Activated T-cell treated with anti-CD3 and anti-CD28 coated beads for 1 hour (primary cell): ENCODE measurements around the gene EMP2.
"Not testable (repeated sequence)": the region's sequence is repeated elsewhere in the genome, so short reads cannot be mapped to it uniquely, and the experiment has no call there.

Source experiments
- DNase-seq: peaks from one replicate; pipeline ENCODE4 v3.0.0-alpha.2; 2020; ENCODE audit warnings: low read depth

EMP2 gene

DNA sequence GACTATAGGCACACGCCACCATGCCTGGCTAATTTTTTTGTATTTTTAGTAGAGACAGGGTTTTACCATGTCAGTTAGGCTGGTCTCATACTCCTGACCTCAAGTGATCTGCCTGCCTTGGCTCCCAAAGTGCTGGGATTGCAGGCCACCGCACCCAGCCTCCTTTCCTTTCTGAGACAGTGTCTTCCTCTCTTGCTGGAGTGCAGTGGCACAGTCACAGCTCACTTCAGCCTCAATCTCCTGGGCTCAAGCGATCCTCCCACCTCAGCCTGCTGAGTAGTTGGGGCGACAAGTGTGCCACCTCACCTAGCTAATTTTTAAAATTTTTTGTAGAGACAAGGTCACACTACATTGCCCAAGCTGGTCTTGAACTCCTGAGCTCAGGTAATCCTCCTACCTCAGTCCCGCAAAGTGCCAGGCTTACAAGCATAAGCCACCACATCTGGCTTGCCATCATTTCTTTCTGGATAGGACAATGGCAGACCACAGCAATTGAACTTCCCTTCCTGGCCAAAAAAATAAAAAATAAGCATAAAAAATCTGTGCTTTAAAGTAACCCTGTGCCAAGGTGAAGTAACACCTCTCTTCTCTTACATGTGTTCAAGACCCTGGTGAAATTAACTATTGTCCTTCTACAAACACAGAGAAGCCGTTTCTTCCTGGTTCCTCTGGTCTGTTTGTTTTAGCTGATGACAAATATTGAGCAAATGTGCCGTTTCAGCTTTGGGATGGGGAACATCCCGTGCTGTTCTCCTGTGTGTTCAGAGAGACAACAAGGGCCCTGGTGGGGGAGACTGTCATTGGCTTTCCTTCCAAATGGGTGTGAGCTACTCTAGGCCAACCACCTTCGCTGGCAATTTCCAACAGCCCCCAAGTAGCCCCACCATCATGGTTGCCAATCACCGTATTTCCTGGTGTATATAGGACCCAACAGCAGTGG is 60.2 kb downstream of the EMP2 start:
- no peak for DNase-seq

DNA sequence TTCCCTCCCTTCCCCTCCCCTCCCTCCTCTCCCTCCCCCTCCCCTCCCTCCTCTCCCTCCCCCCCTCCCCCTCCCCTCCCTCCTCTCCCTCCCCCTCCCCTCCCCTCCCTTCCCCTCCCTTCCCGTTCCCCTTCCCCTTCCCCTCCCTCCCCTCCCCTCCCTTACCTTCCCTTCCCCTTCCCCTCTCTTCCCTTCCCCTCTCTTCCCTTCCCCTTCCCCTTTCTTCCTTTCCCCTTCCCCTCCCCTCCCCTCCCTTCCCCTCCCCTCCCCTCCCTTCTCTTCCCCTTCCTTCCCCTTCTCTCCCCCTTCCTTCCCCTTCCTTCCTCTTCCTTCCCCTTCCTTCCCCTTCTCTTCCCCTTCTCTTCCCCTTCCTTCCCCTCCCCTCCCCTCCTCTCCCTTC is 61.1 kb downstream of the EMP2 start:
- no peak for DNase-seq

DNA sequence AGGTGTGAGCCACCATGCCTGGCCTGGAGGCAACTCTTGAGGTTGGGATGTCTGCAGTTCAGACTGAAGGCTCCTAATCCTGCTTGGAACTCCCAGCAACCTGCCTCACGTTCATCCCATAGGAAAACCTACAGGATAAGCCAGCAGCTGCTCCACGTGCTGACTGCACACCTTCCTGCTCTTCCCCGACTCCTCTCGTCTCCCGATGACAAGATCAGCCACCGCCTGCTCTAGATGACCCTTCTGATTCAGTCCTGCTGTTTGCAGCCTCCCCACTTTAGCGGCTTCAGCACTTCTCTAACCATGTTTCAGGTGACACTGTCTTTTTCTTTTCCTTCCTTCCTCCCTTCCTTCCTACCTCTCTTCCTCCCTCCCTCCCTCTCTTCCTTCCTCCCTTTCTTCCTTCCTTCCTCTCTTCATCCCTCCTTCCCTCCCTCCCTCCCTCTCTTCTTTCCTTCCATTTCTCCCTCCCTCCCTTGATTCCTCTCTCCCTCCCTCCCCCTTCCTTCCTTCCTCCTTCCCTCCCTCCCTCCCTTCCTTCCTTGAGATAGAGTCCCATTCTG is 61.8 kb downstream of the EMP2 start:
- no peak for DNase-seq

DNA sequence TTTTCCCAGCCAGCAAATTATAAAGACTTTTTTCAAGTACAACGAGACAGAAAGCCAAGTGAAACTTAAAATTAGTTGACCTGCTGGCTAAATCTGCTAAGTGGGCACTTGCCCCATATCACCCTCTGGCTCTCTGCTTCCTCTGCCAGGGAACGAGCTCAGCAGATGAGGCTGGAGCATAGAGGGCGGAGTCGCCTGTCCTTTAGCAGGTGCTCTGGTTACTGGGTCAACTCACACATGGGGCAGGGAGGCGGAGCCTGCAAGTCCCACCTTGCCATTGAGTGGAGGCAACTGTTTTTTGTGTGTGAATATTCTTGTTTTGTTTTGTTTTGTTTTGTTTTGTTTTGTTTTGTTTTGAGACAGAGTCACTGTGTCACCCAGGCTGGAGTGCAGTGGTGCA is 62.5 kb downstream of the EMP2 start:
- DNase-seq, result no peak

GRCh38 chr16:10514369-10515055 is 65.9 kb downstream of the EMP2 start:
- DNase-seq, result peak; percentile 14

GRCh38 chr16:10511829-10512228 is 68.6 kb downstream of the EMP2 start:
- no peak for DNase-seq

DNA sequence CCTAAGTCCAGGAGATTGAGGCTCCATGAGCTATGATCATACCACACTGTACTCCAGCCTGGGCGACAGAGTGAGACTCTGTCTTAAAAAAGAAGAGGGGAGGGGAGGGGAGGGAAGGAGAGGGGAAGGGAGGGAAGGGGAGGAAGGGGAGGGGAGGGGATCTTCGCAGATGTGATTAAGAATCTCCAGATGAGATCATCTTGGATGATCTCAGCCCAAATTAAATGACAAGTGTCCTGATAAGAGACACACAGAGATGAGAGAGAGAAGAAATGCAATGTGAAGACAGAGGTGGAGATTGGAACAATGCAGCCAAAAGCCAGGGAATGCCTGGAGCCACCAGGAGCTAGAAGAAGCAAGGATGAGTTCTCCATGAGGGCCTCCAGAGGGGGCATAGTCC is 70.1 kb downstream of the EMP2 start:
- DNase-seq, result no peak

DNA sequence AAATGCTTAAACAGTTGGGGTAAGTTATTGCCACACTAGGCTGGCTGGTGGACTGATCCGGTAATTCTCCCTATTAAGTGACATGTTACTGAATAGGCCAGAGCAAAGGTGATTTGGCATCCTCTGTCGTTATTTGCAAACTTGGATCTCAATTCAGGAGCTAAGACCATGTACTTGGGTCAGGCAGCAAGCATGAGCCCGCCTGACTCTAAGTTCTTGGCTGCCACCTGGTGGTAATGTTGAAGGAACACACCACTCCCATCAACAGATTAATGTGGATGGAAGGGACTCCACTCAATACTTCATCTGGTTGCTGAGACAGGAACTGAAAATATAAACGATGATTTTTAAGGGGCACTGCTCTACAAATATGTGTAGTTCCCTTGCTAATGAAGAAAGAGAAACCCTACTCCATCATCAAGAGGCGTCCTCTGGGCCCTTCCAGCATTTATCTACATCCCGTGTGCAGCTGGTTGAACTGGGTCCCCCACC is 70.8 kb downstream of the EMP2 start:
- DNase-seq, result peak; percentile 45

DNA sequence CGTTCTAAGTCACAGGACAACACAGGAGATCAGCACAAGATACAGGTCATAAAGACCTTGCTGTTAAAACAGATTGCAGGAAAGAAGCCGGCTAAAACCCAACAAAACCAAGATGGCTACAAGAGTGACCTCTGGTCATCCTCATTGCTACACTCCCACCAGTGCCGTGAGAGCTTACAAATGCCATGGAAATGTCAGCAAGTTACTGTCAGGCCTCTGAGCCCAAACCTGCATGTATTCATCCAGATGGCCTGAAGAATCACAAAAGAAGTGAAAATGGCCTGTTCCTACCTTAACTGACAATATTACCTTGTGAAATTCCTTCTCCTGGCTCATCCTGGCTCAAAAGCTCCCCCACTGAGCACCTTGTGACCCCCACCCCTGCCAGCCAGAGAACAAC is 75.1 kb downstream of the EMP2 start:
- DNase-seq, result not testable (repeated sequence)

DNA sequence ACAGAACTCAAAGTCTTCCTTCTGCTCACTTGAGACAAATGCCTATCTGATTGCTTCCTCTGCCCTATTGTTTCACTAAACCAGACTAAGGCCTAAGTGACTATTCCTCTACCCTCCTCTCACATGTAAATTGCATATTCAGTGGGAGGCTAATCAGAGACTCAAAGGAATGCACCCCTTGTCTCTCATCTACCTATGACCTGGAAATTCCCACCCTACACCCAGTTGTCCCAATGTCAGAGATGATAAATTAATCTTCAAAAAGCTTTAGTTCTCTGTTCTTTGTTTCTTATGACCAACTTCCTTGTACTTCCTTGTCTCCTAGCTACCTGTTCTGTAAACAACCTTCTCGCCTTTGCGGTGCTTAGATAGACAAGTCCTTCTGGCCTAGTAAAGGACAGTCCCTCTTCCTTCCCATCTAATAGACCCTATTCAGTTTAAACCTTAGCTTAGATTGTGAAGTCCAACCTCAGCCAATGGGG is 76.0 kb downstream of the EMP2 start:
- DNase-seq, result no peak

DNA sequence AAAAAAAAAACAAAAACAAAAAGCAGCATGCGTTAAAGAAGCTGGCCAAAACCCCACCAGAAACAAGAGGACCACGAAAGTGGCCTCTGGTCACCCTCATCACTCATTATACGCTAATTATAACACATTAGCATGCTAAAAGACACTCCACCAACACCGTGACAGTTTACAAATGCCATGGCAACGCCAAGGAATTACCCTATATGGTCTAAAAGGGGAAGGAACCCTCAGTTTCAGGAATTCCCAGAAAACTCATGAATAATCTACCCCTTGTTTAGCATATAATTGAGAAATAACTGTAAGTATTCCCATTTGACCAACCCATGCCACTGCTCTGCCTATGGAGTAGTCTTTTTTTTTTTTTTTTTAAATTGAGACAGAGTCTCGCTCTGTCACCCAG is 77.6 kb downstream of the EMP2 start:
- no peak for DNase-seq

DNA sequence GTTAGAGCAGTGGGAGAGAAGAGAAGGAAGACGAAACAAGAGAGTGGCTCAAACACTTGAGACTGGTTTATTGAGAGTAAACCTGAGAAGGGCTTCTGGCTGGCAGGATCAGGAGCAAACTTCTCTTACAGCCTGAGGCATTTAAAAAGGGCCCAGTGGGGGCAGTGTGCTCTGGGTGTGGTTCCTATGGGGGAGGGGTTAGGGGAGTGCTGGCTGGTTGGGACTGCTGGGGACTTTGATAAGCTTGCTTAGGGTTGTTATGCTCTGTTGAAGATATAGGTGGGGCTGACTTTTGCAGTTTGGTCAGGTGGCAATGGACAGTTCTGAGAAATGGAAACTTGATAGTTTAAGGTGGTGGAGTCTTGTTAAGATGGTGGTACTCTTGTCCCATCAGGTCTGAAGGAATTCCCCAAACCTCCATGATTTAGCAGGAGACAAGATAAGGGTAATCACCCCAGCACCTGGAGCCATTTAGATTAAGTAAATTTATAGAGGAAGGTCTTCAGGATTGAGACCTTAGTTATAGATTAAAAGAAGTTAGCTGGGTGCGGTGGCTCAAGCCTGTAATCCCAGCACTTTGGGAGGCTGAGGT is 79.3 kb downstream of the EMP2 start:
- no peak for DNase-seq

GRCh38 chr16:10500582-10500981 is 79.8 kb downstream of the EMP2 start:
- DNase-seq, result no peak

DNA sequence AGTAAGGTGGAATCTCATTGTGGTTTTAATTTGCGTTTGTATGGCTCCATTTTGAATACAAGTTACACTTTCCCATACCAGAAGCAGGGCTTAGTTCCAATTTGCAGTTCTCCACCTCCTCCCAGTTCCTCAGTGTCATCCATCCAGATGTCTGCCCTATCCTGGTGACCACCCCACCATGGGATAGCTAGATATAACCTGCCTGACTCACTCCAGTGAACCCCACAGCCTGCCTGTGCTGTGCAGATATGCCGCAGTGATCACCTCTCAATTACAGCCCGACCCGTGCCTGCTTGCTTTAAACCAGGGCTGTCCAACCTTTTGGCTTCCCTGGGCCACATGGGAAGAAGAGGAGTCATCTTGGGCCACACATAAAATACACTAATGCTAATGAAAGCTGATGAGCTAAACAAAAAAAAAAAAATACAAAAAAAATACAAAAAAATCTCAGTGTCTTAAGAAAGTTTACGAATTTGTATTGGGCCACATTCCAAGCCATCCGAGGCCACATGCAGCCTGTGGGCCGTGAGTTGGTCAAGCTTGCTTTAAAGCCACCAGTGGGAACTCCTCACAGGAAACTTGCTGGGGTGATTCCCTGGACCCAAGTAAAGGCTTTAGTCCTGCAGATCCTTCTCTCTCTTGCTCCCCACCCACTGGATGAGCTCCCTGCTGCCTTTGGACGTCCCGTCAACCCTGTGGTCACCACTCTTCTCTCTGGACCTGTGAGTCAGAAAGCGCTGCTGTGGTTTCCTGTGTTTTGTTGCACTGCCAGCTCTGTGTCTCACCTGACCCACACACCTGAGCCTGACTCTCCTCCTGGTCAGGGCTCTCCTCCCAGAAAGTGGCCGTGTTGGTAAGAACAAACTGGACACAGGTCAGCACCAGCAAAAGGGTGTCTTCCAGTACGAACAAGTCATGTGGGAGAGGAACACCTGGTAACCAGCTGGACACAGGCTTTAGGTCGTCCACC is 83.0 kb downstream of the EMP2 start:
- DNase-seq, result no peak

DNA sequence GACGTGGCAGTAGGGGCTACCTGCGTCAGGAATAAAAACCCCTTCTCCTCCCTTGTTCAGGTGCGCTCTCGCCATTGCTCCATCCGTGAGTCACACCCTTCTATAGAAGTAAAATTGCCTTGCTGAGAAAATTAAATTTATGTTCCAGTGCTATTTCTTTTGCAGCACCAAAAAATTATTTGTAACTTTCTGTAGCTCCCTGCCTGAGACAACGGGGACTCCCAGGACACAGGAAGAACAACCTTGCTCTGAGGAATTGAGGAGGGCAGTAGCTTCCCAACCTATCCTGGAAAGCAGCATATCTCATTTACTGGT is 85.4 kb downstream of the EMP2 start:
- no peak for DNase-seq

- DNase-seq, result no peak
Measured at GRCh38 chr16:10494343-10495030, 85.9 kb downstream of the EMP2 start.

DNA sequence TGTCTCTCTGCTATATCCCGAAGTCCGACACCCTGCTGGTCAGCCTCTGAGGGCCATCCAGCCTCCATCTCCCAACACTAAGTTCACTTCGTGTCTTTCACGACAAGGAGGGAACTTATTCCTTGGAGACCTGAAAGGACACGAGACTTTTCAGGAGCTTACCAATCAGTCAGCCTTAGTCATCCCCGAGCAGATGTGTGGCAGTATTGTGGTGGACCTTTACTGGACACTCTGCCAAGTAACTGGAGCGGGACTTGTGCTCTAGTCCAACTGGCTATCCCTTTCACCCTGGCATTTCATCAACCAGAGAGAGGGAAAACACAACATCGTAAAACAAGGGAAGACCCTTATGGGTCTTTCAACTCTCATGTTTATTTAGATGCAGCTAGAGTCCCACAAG is 87.1 kb downstream of the EMP2 start:
- no peak for DNase-seq

- no peak for DNase-seq
Measured at GRCh38 chr16:10490141-10490540, 90.3 kb downstream of the EMP2 start.

DNA sequence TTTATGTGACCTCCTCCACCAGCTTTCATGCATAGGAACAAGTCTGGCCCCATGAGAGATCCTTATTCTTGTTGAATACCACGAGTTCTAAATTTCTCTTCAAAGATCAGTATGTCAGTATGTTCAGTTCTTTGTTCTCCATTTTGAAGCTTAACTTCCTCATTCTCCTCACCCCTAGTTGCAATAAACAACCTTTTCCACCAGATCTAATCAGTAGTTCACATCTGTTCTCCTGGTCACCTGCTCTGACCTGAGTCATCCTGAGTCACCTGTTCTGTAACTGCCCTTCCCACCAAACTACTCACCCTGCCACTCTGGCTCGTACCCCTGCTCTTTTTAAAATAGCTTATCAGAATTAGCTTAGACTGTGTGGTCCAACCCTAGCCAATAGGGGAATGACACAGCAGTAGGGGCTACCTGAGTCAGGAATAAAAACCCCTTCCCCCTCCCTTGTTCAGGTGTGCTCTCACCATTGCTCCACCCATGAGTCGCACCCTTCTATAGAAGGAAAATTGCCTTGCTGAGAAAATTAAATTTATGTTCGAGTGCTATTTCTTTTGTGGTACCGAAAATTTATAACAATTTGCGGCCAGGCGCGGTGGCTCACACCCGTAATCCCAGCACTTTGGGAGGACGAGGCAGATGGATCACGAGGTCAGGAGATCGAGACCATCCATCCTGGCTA is 94.6 kb downstream of the EMP2 start:
- no peak for DNase-seq

DNA sequence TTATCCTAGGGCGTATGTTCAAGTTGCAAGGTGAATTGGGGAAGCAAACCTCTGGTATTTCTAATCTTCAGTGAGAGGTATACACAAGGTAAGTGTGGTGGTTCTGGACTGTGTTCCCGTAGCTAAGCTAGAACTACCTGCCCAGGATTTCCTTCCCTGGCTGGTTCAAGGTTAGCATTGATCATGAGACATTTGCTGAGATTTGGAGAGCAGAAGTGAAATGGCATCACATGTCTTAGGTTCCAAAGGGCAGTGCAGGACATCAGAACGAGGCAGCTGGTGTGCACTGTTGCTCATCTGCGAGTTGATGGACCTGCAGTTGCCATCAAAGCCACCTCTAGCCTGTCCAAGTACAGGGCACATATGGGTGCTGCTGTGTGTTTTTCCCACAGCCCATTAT is 95.2 kb downstream of the EMP2 start:
- DNase-seq, result no peak
